ENCODE measurements around the gene DLL4. TPM values are rescaled to one million over a fixed set of nuclear protein-coding genes. Genes with fewer than 3 reads are reported as not detected.
A peak's percentile ranks its signal among the peaks of the same experiment; 100 is the strongest.

The DLL4 gene
- total RNA-seq, 1 donor from 2014 or later, result 0.54 TPM

- Mint-ChIP-seq H3K27ac (ENCODE audit: unreplicated experiment) (no peak overlapping the region), H3K9me3 (ENCODE audit: unreplicated experiment) (no peaks in the 10 kb centered on the region), H3K4me3 (ENCODE audit: unreplicated experiment) (no peak overlapping the region), H3K36me3 (ENCODE audit: unreplicated experiment) (peaks cover 32% of the 10 kb centered on the region), H3K27me3 (ENCODE audit: unreplicated experiment) (no peaks in the 10 kb centered on the region), H3K4me1 (ENCODE audit: unreplicated experiment) (peaks cover 19% of the 10 kb centered on the region)
- TF ChIP-seq CTCF (IDR thresholded peaks at IDR 0.05), result no peak
- DNase-seq (ENCODE audit: extremely low spot score, unreplicated experiment), result no peak
Measured at GRCh38 chr15:40901053-40901443, 28.1 kb upstream of the DLL4 start.

- H3K27ac Mint-ChIP-seq (ENCODE audit: unreplicated experiment), result no peak overlapping the region
- H3K4me1 Mint-ChIP-seq (ENCODE audit: unreplicated experiment), result peaks cover 23% of the 10 kb centered on the region
- H3K9me3 Mint-ChIP-seq (ENCODE audit: unreplicated experiment), result no peaks in the 10 kb centered on the region
- no peaks in the 10 kb centered on the region for H3K27me3 Mint-ChIP-seq (ENCODE audit: unreplicated experiment)
- no peak overlapping the region for H3K4me3 Mint-ChIP-seq (ENCODE audit: unreplicated experiment)
- no peak for TF ChIP-seq CTCF (IDR thresholded peaks at IDR 0.05)
- H3K36me3 Mint-ChIP-seq (ENCODE audit: unreplicated experiment), result peaks cover 21% of the 10 kb centered on the region
- DNase-seq (ENCODE audit: extremely low spot score, unreplicated experiment), result no peak
Measured at GRCh38 chr15:40902605-40903561, 26.3 kb upstream of the DLL4 start.

- H3K4me1 Mint-ChIP-seq (ENCODE audit: unreplicated experiment), result peaks cover 26% of the 10 kb centered on the region
- H3K36me3 Mint-ChIP-seq (ENCODE audit: unreplicated experiment), result peaks cover 14% of the 10 kb centered on the region
- no peak for DNase-seq (ENCODE audit: extremely low spot score, unreplicated experiment)
- peak overlapping the region; percentile 27 for H3K27ac Mint-ChIP-seq (ENCODE audit: unreplicated experiment)
- no peaks in the 10 kb centered on the region for H3K9me3 Mint-ChIP-seq (ENCODE audit: unreplicated experiment)
- H3K27me3 Mint-ChIP-seq (ENCODE audit: unreplicated experiment), result no peaks in the 10 kb centered on the region
- no peak for TF ChIP-seq CTCF (IDR thresholded peaks at IDR 0.05)
- no peak overlapping the region for H3K4me3 Mint-ChIP-seq (ENCODE audit: unreplicated experiment)
Measured at GRCh38 chr15:40904552-40905201, 24.5 kb upstream of the DLL4 start.

- H3K4me3 Mint-ChIP-seq (ENCODE audit: unreplicated experiment), result peak overlapping the region; percentile 18
- H3K27ac Mint-ChIP-seq (ENCODE audit: unreplicated experiment), result peak overlapping the region; percentile 76
Measured at GRCh38 chr15:40906091-40906990, 22.8 kb upstream of the DLL4 start.

More at GRCh38 chr15:40906091-40906990, 22.8 kb upstream of the DLL4 start:
- Mint-ChIP-seq H3K36me3 (ENCODE audit: unreplicated experiment) (peaks cover 10% of the 10 kb centered on the region), H3K9me3 (ENCODE audit: unreplicated experiment) (no peaks in the 10 kb centered on the region), H3K27me3 (ENCODE audit: unreplicated experiment) (no peaks in the 10 kb centered on the region), H3K4me1 (ENCODE audit: unreplicated experiment) (peaks cover 31% of the 10 kb centered on the region)
- TF ChIP-seq CTCF (IDR thresholded peaks at IDR 0.05), result peak; percentile 90
- DNase-seq (ENCODE audit: extremely low spot score, unreplicated experiment), result peak; percentile 94
